Measurements from ENCODE around the gene CARD14. TPM values are rescaled to one million over a fixed set of nuclear protein-coding genes. Genes with fewer than 3 reads are reported as not detected.

The CARD14 gene
- total and polyA plus RNA-seq, 2 of the 13 experiments (the other 11 are each of a cell fraction or from before 2014, with no cell fraction given): 0.11 TPM; not detected in 1

DNA sequence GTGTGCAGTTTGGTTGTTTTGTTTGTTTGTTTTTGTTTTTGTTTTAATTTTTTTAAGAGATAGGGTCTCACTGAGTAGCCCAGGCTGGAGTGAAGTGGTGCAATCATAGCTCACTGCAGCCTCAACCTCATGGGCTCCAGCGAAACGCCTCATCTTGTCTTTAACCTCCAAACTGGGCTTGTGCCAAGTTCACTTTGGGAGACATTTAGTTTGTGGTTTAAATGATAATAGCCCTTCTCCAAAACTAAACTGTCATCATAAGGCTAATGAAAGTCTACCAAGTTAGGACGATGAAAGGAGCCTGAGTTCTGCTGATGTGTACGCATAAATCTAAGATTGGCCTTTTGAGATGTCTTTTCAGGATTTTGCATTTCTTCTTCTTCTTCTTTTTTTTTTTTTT lies 6.5 kb upstream of the CARD14 start:
- in situ Hi-C loops (cut with HindIII; ENCODE audit: extremely low pct_ligation_motif_present, low pct_unique_long_range_greater_than_20kb): no loop called here
- no peak for TF ChIP-seq FOXM1 (CRISPR knock-in tag; IDR thresholded peaks at IDR 0.05)
- no peak for TF ChIP-seq FOXC1 (CRISPR knock-in tag; IDR thresholded peaks at IDR 0.05; ENCODE audit: borderline replicate concordance)
- TF ChIP-seq ZFP90 (CRISPR knock-in tag; IDR thresholded peaks at IDR 0.05; ENCODE audit: borderline replicate concordance): no peak
- TF ChIP-seq AGO1 (IDR thresholded peaks at IDR 0.05; ENCODE audit: low read depth, low read length, poor library complexity, severe bottlenecking): no peak
- no peak for TF ChIP-seq HNF4A (CRISPR knock-in tag; IDR thresholded peaks at IDR 0.05)
- TF ChIP-seq MBNL3 (CRISPR knock-in tag; conservative IDR thresholded peaks at IDR 0.05): no peak
- H2AFZ ChIP-seq (ENCODE audit: low read length): no peak overlapping the region
- DNase-seq (ENCODE audit: low spot score) (no peak), FAIRE-seq (no peak), ATAC-seq (no peak)
- no peaks in the 10 kb centered on the region for H3K79me2 ChIP-seq (ENCODE audit: insufficient read depth, low read length)
- no peaks in the 10 kb centered on the region for H3K9me3 ChIP-seq (ENCODE audit: low read length)
- H3K27me3 ChIP-seq (ENCODE audit: control insufficient read depth in 1 of 2, insufficient read depth in 2 of 2, low read length in 2 of 2): peaks cover 2 to 23% of the 10 kb centered on the region in 2 experiments; a peak in 3 of 5 replicates
- ChIA-PET POLR2A (no interaction called here), CTCF (ENCODE audit: low intra/inter-chr PET ratio, low total read pairs) (no interaction called here)
- no peaks in the 10 kb centered on the region for H3K4me1 ChIP-seq (ENCODE audit: insufficient read depth, low read length)
- no TSS peak for BruUV-seq (replicated peaks)
- H4K20me1 ChIP-seq (ENCODE audit: insufficient read depth, low read length): no peaks in the 10 kb centered on the region
- no peaks in the 10 kb centered on the region for H3K36me3 ChIP-seq (replicated peaks in 1 of 2; ENCODE audit: control insufficient read depth in 1 of 2, insufficient read depth in 2 of 2, low read length in 2 of 2)
- no peak overlapping the region for H3K27ac ChIP-seq (ENCODE audit: extremely low read length, insufficient read depth, low read length)
- no peak overlapping the region for H3K4me2 ChIP-seq (ENCODE audit: low read depth, low read length)
- H3K9ac ChIP-seq (ENCODE audit: insufficient read depth, low read depth, low read length): no peak overlapping the region
- no peak overlapping the region for H3K4me3 ChIP-seq (replicated peaks in 1 of 3; ENCODE audit: insufficient read depth in 1 of 3, low read depth in 2 of 3, low read length in 3 of 3)
- WGBS (ENCODE audit: low lambda C conversion rate): 60% methylated on average over 4 of the region's 4 CpGs
- intact Hi-C loops (cut with micrococcal nuclease; ENCODE audit: unreplicated experiment): no loop called here

DNA sequence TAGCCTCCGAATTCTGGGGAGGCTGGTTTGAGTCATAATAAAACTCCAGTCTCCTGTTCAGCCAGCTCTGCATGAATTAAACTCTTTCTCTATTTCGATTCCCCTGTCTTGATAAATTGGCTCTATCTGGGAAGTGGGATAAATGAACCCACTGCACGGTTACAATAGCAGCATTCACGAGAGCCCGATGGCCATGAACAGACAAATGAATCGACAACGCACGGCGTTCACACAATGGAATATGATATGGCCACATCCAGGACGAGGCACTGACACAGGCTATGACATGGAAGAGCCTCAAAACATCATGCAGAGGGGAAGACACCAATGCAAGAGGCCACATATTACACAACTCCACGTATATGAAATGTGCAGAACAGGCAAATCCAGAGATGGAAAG lies 5.6 kb upstream of the CARD14 start:
- intact Hi-C loops (cut with micrococcal nuclease; ENCODE audit: unreplicated experiment) (no loop called here), in situ Hi-C loops (cut with HindIII; ENCODE audit: extremely low pct_ligation_motif_present, low pct_unique_long_range_greater_than_20kb) (no loop called here)
- no peak overlapping the region for H3K9ac ChIP-seq (ENCODE audit: insufficient read depth, low read depth, low read length)
- no peak for ATAC-seq
- H3K79me2 ChIP-seq (ENCODE audit: insufficient read depth, low read length): no peaks in the 10 kb centered on the region
- no peak overlapping the region for H3K27ac ChIP-seq (ENCODE audit: extremely low read length, insufficient read depth, low read length)
- no peaks in the 10 kb centered on the region for H3K36me3 ChIP-seq (replicated peaks in 1 of 2; ENCODE audit: control insufficient read depth in 1 of 2, insufficient read depth in 2 of 2, low read length in 2 of 2)
- CTCF ChIA-PET (ENCODE audit: low intra/inter-chr PET ratio, low total read pairs): no interaction called here
- peaks cover 2 to 27% of the 10 kb centered on the region in 2 experiments; a peak in 3 of 5 replicates for H3K27me3 ChIP-seq (ENCODE audit: control insufficient read depth in 1 of 2, insufficient read depth in 2 of 2, low read length in 2 of 2)
- no peak for DNase-seq (ENCODE audit: low spot score)
- H3K4me2 ChIP-seq (ENCODE audit: low read depth, low read length): no peak overlapping the region
- no peak overlapping the region for H3K4me3 ChIP-seq (replicated peaks in 1 of 3; ENCODE audit: insufficient read depth in 1 of 3, low read depth in 2 of 3, low read length in 3 of 3)
- no TSS peak for BruUV-seq (replicated peaks)
- no peaks in the 10 kb centered on the region for H3K4me1 ChIP-seq (ENCODE audit: insufficient read depth, low read length)
- POLR2A ChIA-PET: no interaction called here
- no peaks in the 10 kb centered on the region for H4K20me1 ChIP-seq (ENCODE audit: insufficient read depth, low read length)
- WGBS (ENCODE audit: low lambda C conversion rate): 53% methylated on average over 11 of the region's 11 CpGs
- H2AFZ ChIP-seq (ENCODE audit: low read length): no peak overlapping the region
- FAIRE-seq: no peak
- H3K9me3 ChIP-seq (ENCODE audit: low read length): no peaks in the 10 kb centered on the region
- TF ChIP-seq, protein P1, sequence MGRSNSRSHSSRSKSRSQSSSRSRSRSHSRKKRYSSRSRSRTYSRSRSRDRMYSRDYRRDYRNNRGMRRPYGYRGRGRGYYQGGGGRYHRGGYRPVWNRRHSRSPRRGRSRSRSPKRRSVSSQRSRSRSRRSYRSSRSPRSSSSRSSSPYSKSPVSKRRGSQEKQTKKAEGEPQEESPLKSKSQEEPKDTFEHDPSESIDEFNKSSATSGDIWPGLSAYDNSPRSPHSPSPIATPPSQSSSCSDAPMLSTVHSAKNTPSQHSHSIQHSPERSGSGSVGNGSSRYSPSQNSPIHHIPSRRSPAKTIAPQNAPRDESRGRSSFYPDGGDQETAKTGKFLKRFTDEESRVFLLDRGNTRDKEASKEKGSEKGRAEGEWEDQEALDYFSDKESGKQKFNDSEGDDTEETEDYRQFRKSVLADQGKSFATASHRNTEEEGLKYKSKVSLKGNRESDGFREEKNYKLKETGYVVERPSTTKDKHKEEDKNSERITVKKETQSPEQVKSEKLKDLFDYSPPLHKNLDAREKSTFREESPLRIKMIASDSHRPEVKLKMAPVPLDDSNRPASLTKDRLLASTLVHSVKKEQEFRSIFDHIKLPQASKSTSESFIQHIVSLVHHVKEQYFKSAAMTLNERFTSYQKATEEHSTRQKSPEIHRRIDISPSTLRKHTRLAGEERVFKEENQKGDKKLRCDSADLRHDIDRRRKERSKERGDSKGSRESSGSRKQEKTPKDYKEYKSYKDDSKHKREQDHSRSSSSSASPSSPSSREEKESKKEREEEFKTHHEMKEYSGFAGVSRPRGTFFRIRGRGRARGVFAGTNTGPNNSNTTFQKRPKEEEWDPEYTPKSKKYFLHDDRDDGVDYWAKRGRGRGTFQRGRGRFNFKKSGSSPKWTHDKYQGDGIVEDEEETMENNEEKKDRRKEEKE (IDR thresholded peaks at IDR 0.05): no peak
- TF ChIP-seq ZNF709 (CRISPR knock-in tag; IDR thresholded peaks at IDR 0.05) (no peak), CEBPB (IDR thresholded peaks at IDR 0.05; ENCODE audit: borderline replicate concordance, low read depth, low read length) (peak; percentile 51), ZNF775 (CRISPR knock-in tag; IDR thresholded peaks at IDR 0.05; ENCODE audit: borderline replicate concordance) (no peak), ZNF569 (CRISPR knock-in tag; IDR thresholded peaks at IDR 0.05; ENCODE audit: borderline replicate concordance) (no peak), RXRB (CRISPR knock-in tag; IDR thresholded peaks at IDR 0.05; ENCODE audit: borderline replicate concordance) (no peak), ADNP (CRISPR knock-in tag; IDR thresholded peaks at IDR 0.05) (no peak)
- TF ChIP-seq, protein P2, sequence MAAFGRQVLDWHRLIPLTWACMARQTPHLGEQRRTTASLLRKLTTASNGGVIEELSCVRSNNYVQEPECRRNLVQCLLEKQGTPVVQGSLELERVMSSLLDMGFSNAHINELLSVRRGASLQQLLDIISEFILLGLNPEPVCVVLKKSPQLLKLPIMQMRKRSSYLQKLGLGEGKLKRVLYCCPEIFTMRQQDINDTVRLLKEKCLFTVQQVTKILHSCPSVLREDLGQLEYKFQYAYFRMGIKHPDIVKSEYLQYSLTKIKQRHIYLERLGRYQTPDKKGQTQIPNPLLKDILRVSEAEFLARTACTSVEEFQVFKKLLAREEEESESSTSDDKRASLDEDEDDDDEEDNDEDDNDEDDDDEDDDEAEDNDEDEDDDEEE (CRISPR knock-in tag; IDR thresholded peaks at IDR 0.05): no peak
- TF ChIP-seq, protein P3, sequence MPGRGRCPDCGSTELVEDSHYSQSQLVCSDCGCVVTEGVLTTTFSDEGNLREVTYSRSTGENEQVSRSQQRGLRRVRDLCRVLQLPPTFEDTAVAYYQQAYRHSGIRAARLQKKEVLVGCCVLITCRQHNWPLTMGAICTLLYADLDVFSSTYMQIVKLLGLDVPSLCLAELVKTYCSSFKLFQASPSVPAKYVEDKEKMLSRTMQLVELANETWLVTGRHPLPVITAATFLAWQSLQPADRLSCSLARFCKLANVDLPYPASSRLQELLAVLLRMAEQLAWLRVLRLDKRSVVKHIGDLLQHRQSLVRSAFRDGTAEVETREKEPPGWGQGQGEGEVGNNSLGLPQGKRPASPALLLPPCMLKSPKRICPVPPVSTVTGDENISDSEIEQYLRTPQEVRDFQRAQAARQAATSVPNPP (CRISPR knock-in tag; IDR thresholded peaks at IDR 0.05): no peak
